K562 (cell line): ENCODE results near the gene MLLT11. TPM values are rescaled to one million over a fixed set of nuclear protein-coding genes. Genes with fewer than 3 reads are reported as not detected.
A peak's percentile ranks its signal among the peaks of the same experiment; 100 is the strongest.

Source experiments
- MGA ChIP-seq: fragments of 450-650 bp; IDR thresholded peaks from 2 replicates; pipeline ENCODE4 v1.6.1; 2016; ENCODE audit warnings: mild to moderate bottlenecking, moderate library complexity
- NFXL1 ChIP-seq: fragments of 450-650 bp; formaldehyde crosslinking; IDR thresholded peaks from 2 replicates; pipeline ENCODE4 v1.4.0; 2021; ENCODE audit warnings: mild to moderate bottlenecking
- RAD21 ChIP-seq, 2 experiments: fragments of 250-450 bp in 1 of 2; fragments of 450-650 bp in 1 of 2; sonication (Bioruptor Pico) in 1 of 2; formaldehyde crosslinking in 1 of 2; IDR thresholded peaks in 1 of 2; conservative IDR thresholded peaks in 1 of 2; 2 replicates each; pipeline versions ENCODE4 v1.4.0 to v1.8.0; 2020 to 2022; ENCODE audit warnings: mild to moderate bottlenecking in 2 of 2, moderate library complexity in 1 of 2
- UBTF ChIP-seq, 2 experiments: IDR thresholded peaks; 2 replicates each; pipeline ENCODE4 v1.6.1; 2012; ENCODE audit warnings: improper control_type of control experiment in 2 of 2, low read depth in 2 of 2, low read length in 2 of 2, borderline replicate concordance in 1 of 2
- ZNF212 ChIP-seq: fragments of 450-650 bp; formaldehyde crosslinking; IDR thresholded peaks from 2 replicates; pipeline ENCODE4 v1.4.0; 2020; ENCODE audit warnings: mild to moderate bottlenecking
- ZNF217 ChIP-seq: sonication (generic); formaldehyde crosslinking; IDR thresholded peaks from 2 replicates; pipeline ENCODE4 v1.8.0; 2022; ENCODE audit warnings: mild to moderate bottlenecking, missing genetic modification reagents
- ZNF282 ChIP-seq: sonication (generic); formaldehyde crosslinking; IDR thresholded peaks from 2 replicates; pipeline ENCODE4 v1.8.1; 2023; ENCODE audit warnings: missing genetic modification reagents
- ZNF589 ChIP-seq: fragments of 200-800 bp; sonication (Bioruptor generic); IDR thresholded peaks from 2 replicates; pipeline ENCODE4 v1.6.1; 2016; ENCODE audit warnings: low read depth, missing genetic modification characterization, missing compliant biosample characterization
- polyA plus RNA-seq, 8 experiments: library from polyadenylated mRNA; depleted of rRNA in 4 of 8; stranded (reverse) in 5 of 8; unstranded in 3 of 8; fragments of >200 nt; fragmentation: Nextera tagmentation in 2 of 8; fragmentation: Illumina TruSeq in 1 of 8; extraction: Ambion mirVana in 2 of 8; extraction: Trizol in 1 of 8; gene quantifications; 2 replicates each; pipeline versions ENCODE4 v1.2.1 to v1.2.3, GENCODE V29; 2011 to 2014; ENCODE audit warnings: inconsistent platforms in 1 of 8, missing spikeins in 1 of 8
- total RNA-seq, 7 experiments: library from RNA; depleted of rRNA in 6 of 7; stranded (reverse); fragments of >200 nt in 6 of 7; fragmentation: Illumina TruSeq in 2 of 7; extraction: Trizol in 2 of 7; gene quantifications; 2 replicates each; pipeline versions ENCODE4 v1.2.1 to v1.2.3, GENCODE V29; 2011 to 2021; ENCODE audit warnings: low replicate concordance in 1 of 7

Gene MLLT11
- total and polyA plus RNA-seq, 9 of the 15 experiments (the other 6 are each of a cell fraction or from before 2014, with no cell fraction given) = 12.1 to 91.0 (median 22.0) TPM

GRCh38 chr1:151070474-151071276, 10.5 kb downstream of the MLLT11 start, which contains the start of gene GABPB2 (continued):
- TF ChIP-seq ZNF217 (CRISPR knock-in tag) (no peak), ZNF212 (no peak), UBTF (IDR thresholded peaks at IDR 0.05; ENCODE audit: borderline replicate concordance in 1 of 2, low read depth in 2 of 2, low read length in 2 of 2) (peak in 1 of 2 experiments; percentile 45; a peak in 1 of 4 replicates), ZNF282 (no peak), NFXL1 (CRISPR knock-in tag) (0 out of 2 replicates have a peak, but pooled peaks have one; percentile 1), ZNF589 (CRISPR knock-in tag) (peak; percentile 72), MGA (peak; percentile 71), RAD21 (CRISPR knock-in tag; conservative IDR thresholded peaks at IDR 0.05 in 1 of 2, IDR thresholded peaks at IDR 0.05 in 1 of 2) (peak; percentile 48)
